H9 (cell line): ENCODE measurements around the gene MAP4K1. TPM values are rescaled to one million over a fixed set of nuclear protein-coding genes. Genes with fewer than 3 reads are reported as not detected.

ENCODE experiments used
- DNase-seq: peaks from one replicate; pipeline ENCODE4 v3.0.0-alpha.2; 2017
- H2AFZ ChIP-seq: one replicate; pipeline ENCODE4 v1.6.1; 2013; ENCODE audit warnings: mild to moderate bottlenecking, low read length, control low read depth, moderate library complexity
- H2AK5ac ChIP-seq: 2 replicates; pipeline ENCODE4 v1.6.1; 2013; ENCODE audit warnings: low read length, control low read depth, mixed read lengths; ENCODE audit not compliant: insufficient read length
- H2BK120ac ChIP-seq: one replicate; pipeline ENCODE4 v1.6.1; 2013; ENCODE audit warnings: low read depth, mild to moderate bottlenecking, low read length, control low read depth, inconsistent platforms; ENCODE audit not compliant: poor library complexity, severe bottlenecking
- H2BK12ac ChIP-seq: 2 replicates; pipeline ENCODE4 v1.6.1; 2013; ENCODE audit warnings: low read length, control low read depth, mixed read lengths, low read depth; ENCODE audit not compliant: insufficient read length
- H2BK15ac ChIP-seq: 2 replicates; pipeline ENCODE4 v1.6.1; 2013; ENCODE audit warnings: low read depth, low read length, control low read depth
- H2BK20ac ChIP-seq: one replicate; pipeline ENCODE4 v1.6.1; 2013; ENCODE audit warnings: low read depth, mild to moderate bottlenecking, low read length, control low read depth, inconsistent platforms; ENCODE audit not compliant: poor library complexity, severe bottlenecking
- H2BK5ac ChIP-seq: 2 replicates; pipeline ENCODE4 v1.6.1; 2013; ENCODE audit warnings: low read length, control low read depth, mixed read lengths; ENCODE audit not compliant: insufficient read length
- H3K14ac ChIP-seq: 2 replicates; pipeline ENCODE4 v1.6.1; 2013; ENCODE audit warnings: low read length, control low read depth; ENCODE audit not compliant: insufficient read depth
- H3K18ac ChIP-seq: 2 replicates; pipeline ENCODE4 v1.6.1; 2013; ENCODE audit warnings: low read depth, mild to moderate bottlenecking, mixed read lengths, low read length, control low read depth; ENCODE audit not compliant: insufficient read length
- H3K23ac ChIP-seq: 2 replicates; pipeline ENCODE4 v1.6.1; 2013; ENCODE audit warnings: low read length, control low read depth, mixed read lengths, low read depth; ENCODE audit not compliant: insufficient read length
- H3K23me2 ChIP-seq: 2 replicates; pipeline ENCODE4 v1.6.1; 2013; ENCODE audit warnings: low read depth, mild to moderate bottlenecking, mixed read lengths, low read length, control low read depth; ENCODE audit not compliant: insufficient read length, poor library complexity, severe bottlenecking
- H3K27ac ChIP-seq: 2 replicates; pipeline ENCODE4 v1.5.1; 2013; ENCODE audit warnings: low read length, control low read depth, mixed read lengths, low read depth; ENCODE audit not compliant: insufficient read length
- H3K27me3 ChIP-seq: 2 replicates; pipeline ENCODE4 v1.6.1; 2013; ENCODE audit warnings: low read length, control low read depth, inconsistent platforms; ENCODE audit not compliant: insufficient read depth
- H3K4ac ChIP-seq: 2 replicates; pipeline ENCODE4 v1.6.1; 2013; ENCODE audit warnings: low read depth, mild to moderate bottlenecking, control low read depth, inconsistent platforms, low read length, moderate library complexity
- H3K4me1 ChIP-seq: 2 replicates; pipeline ENCODE4 v1.6.1; 2013; ENCODE audit warnings: low read length, control low read depth, inconsistent platforms; ENCODE audit not compliant: insufficient read depth
- H3K4me2 ChIP-seq: 2 replicates; pipeline ENCODE4 v1.6.1; 2013; ENCODE audit warnings: low read length, control low read depth, mixed read lengths; ENCODE audit not compliant: insufficient read length, insufficient read depth
- H3K56ac ChIP-seq: 2 replicates; pipeline ENCODE4 v1.6.1; 2013; ENCODE audit warnings: low read depth, mild to moderate bottlenecking, mixed read lengths, low read length, control low read depth; ENCODE audit not compliant: insufficient read length
- H3K79me1 ChIP-seq: 2 replicates; pipeline ENCODE4 v1.6.1; 2013; ENCODE audit warnings: low read depth, mild to moderate bottlenecking, moderate library complexity, low read length, control low read depth, inconsistent platforms; ENCODE audit not compliant: insufficient read depth, poor library complexity, severe bottlenecking
- H3K79me2 ChIP-seq: 2 replicates; pipeline ENCODE4 v1.6.1; 2013; ENCODE audit warnings: low read length, control low read depth, inconsistent platforms; ENCODE audit not compliant: insufficient read depth
- H3K9ac ChIP-seq: 2 replicates; pipeline ENCODE4 v1.6.1; 2013; ENCODE audit warnings: low read length, control low read depth, mixed read lengths; ENCODE audit not compliant: insufficient read length; ENCODE audit errors: extremely low read depth
- H3K9me3 ChIP-seq: one replicate; pipeline ENCODE4 v1.6.1; 2013; ENCODE audit warnings: low read depth, low read length, inconsistent platforms; ENCODE audit not compliant: control insufficient read depth
- H3T11ph ChIP-seq: one replicate; pipeline ENCODE4 v1.6.1; 2013; ENCODE audit warnings: mild to moderate bottlenecking, low read length, control low read depth, inconsistent platforms
- H4K20me1 ChIP-seq: one replicate; pipeline ENCODE4 v1.6.1; 2013; ENCODE audit not compliant: control insufficient read depth, insufficient read length, insufficient read depth
- H4K5ac ChIP-seq: 2 replicates; pipeline ENCODE4 v1.6.1; 2013; ENCODE audit warnings: low read depth, mild to moderate bottlenecking, mixed read lengths, low read length, control low read depth; ENCODE audit not compliant: insufficient read length
- H4K8ac ChIP-seq: replicated peaks from 2 replicates; pipeline ENCODE4 v1.6.1; 2013; ENCODE audit warnings: low read length, control low read depth, mixed read lengths, low read depth; ENCODE audit not compliant: insufficient read length
- H4K91ac ChIP-seq: 2 replicates; pipeline ENCODE4 v1.6.1; 2013; ENCODE audit warnings: low read depth, mild to moderate bottlenecking, moderate library complexity, mixed read lengths, low read length, control low read depth; ENCODE audit not compliant: insufficient read length
- H3K27ac Mint-ChIP-seq, 3 experiments: 2 replicates in 2 of 3; 3 replicates in 1 of 3; pipeline ENCODE4 v1.8.0; 2020 to 2021; ENCODE audit warnings: mixed read lengths in 3 of 3, mild to moderate bottlenecking in 1 of 3, moderate library complexity in 1 of 3
- H3K27me3 Mint-ChIP-seq: 2 replicates; pipeline ENCODE4 v1.8.0; 2021; ENCODE audit warnings: low read depth, mild to moderate bottlenecking, moderate library complexity, mixed read lengths
- H3K36me3 Mint-ChIP-seq, 3 experiments: 2 replicates in 2 of 3; 3 replicates in 1 of 3; pipeline ENCODE4 v1.8.0; 2020 to 2021; ENCODE audit warnings: low read depth in 3 of 3, mixed read lengths in 3 of 3; ENCODE audit not compliant: insufficient read depth in 1 of 3
- H3K4me1 Mint-ChIP-seq, 2 experiments: 2 replicates each; pipeline ENCODE4 v1.8.0; 2020; ENCODE audit warnings: mixed read lengths in 2 of 2
- H3K4me3 Mint-ChIP-seq, 2 experiments: 2 replicates in 1 of 2; 3 replicates in 1 of 2; pipeline ENCODE4 v1.8.0; 2020 to 2021; ENCODE audit warnings: mild to moderate bottlenecking in 2 of 2, mixed read lengths in 2 of 2, moderate library complexity in 1 of 2
- H3K9me3 Mint-ChIP-seq, 2 experiments: 2 replicates in 1 of 2; 3 replicates in 1 of 2; pipeline ENCODE4 v1.8.0; 2020; ENCODE audit warnings: mild to moderate bottlenecking in 2 of 2, mixed read lengths in 2 of 2, moderate library complexity in 1 of 2
- WGBS: extraction: QIAGEN DNeasy Blood & Tissue Kit; methylation state at CpG from one replicate; pipeline ENCODE4 v1.1.7; 2013; ENCODE audit warnings: missing lambda C conversion rate, low lambda C conversion rate, mixed read lengths; ENCODE audit not compliant: insufficient read length; ENCODE audit errors: extremely low coverage; 5-methylcytosine and 5-hydroxymethylcytosine counted together
- total RNA-seq: library from RNA; stranded (reverse); gene quantifications from 2 replicates; pipeline ENCODE4 v1.2.1, GENCODE V29; 2021
- TF ChIP-seq, protein P1 (sequence below): fragments of 200-600 bp; sonication (generic); conservative IDR thresholded peaks from 3 replicates; pipeline ENCODE4 v1.8.0; 2021; ENCODE audit warnings: antibody characterized with exemption, mild to moderate bottlenecking

The MAP4K1 gene
- total RNA-seq, 1 experiment from 2014 or later, result 31.1 TPM

DNA sequence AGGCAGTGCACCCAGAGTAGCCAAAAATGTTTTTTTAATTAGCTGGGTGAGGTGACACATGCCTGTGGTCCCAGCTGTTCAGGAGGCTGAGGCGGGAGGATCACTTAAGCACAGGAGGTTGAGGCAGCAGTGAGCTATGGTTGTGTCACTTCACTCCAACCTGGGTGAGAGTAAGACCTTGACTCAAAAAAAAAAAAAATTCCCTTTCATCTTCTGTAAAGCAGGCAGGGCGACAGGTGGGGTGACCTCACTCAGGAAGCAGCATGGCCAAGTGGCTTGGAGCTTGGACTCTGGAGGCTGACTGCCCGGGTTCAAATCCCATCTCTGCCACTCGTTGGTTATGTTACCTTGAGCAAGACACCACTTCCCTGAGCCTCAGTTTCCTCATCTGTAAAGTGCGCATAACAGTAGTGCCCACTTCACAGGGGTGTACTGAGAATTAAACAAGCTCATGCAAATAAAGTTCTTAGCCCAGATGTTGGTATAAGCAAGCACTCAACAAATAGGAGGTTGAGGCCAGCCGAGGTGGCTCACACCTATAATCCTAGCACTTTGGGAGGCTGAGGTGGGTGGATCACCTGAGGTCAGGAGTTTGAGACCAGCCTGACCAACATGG is 48.3 kb downstream of the MAP4K1 start:
- TF ChIP-seq, protein P1, sequence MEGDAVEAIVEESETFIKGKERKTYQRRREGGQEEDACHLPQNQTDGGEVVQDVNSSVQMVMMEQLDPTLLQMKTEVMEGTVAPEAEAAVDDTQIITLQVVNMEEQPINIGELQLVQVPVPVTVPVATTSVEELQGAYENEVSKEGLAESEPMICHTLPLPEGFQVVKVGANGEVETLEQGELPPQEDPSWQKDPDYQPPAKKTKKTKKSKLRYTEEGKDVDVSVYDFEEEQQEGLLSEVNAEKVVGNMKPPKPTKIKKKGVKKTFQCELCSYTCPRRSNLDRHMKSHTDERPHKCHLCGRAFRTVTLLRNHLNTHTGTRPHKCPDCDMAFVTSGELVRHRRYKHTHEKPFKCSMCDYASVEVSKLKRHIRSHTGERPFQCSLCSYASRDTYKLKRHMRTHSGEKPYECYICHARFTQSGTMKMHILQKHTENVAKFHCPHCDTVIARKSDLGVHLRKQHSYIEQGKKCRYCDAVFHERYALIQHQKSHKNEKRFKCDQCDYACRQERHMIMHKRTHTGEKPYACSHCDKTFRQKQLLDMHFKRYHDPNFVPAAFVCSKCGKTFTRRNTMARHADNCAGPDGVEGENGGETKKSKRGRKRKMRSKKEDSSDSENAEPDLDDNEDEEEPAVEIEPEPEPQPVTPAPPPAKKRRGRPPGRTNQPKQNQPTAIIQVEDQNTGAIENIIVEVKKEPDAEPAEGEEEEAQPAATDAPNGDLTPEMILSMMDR, result no peak
- Histone ChIP-seq H3K23me2 (no peaks in the 10 kb centered on the region), H3K27ac (no peak overlapping the region), H4K8ac (no peak overlapping the region), H3K9ac (no peak overlapping the region), H3K4ac (no peak overlapping the region), H4K91ac (no peak overlapping the region), H3K9me3 (no peaks in the 10 kb centered on the region), H3K23ac (no peak overlapping the region), H2AK5ac (no peak overlapping the region), H3K79me1 (no peaks in the 10 kb centered on the region), H2BK5ac (no peak overlapping the region), H3T11ph (no peak overlapping the region), H3K27me3 (no peaks in the 10 kb centered on the region), H2BK120ac (no peak overlapping the region), H2AFZ (no peak overlapping the region), H2BK12ac (no peak overlapping the region), H3K18ac (no peak overlapping the region), H2BK20ac (no peak overlapping the region), H3K79me2 (no peaks in the 10 kb centered on the region), H3K14ac (no peak overlapping the region), H4K5ac (no peak overlapping the region), H3K56ac (no peak overlapping the region), H3K4me2 (no peak overlapping the region), H2BK15ac (no peak overlapping the region), H4K20me1 (peaks cover 2% of the 10 kb centered on the region), H3K4me1 (no peaks in the 10 kb centered on the region)
- Mint-ChIP-seq H3K9me3 (no peaks in the 10 kb centered on the region), H3K27ac (no peak overlapping the region; a peak in 1 of 7 replicates), H3K27me3 (no peaks in the 10 kb centered on the region), H3K4me1 (no peaks in the 10 kb centered on the region), H3K36me3 (peaks cover 3 to 14% (median 10%) of the 10 kb centered on the region in 3 experiments; a peak in 6 of 7 replicates), H3K4me3 (no peak overlapping the region)
- no peak for DNase-seq
- no CpG with 5 or more reads among the region's 6 CpGs for WGBS
